GM19043 (cell line): ENCODE results near the gene PRLH.

Experiments
- ATAC-seq: cut with Tn5 transposase; IDR thresholded peaks from one replicate; pipeline ENCODE4 v1.9.1; 2021; ENCODE audit warnings: low read depth; ENCODE audit not compliant: unreplicated experiment

The PRLH gene

DNA sequence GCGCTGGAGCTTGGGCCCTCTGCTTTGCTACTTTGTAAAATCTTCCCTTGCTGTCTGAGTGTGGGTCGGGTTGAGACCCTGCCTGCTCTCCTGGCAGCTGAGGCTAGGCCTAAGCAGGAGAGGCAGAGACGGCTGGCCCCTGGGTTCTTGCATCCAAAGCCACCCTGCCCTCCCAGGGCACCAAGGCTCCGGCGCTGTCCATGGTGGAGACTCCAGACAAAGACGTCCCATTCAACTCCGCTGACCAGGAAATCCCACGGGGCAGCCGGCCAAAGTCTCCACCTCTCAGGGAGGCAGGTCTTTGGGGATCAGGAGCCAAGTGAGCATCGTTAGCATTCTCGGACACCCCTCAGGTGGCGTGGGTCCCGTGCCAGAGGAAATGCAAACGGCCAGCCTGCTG lies 2.6 kb upstream of the PRLH start:
- ATAC-seq: no peak

DNA sequence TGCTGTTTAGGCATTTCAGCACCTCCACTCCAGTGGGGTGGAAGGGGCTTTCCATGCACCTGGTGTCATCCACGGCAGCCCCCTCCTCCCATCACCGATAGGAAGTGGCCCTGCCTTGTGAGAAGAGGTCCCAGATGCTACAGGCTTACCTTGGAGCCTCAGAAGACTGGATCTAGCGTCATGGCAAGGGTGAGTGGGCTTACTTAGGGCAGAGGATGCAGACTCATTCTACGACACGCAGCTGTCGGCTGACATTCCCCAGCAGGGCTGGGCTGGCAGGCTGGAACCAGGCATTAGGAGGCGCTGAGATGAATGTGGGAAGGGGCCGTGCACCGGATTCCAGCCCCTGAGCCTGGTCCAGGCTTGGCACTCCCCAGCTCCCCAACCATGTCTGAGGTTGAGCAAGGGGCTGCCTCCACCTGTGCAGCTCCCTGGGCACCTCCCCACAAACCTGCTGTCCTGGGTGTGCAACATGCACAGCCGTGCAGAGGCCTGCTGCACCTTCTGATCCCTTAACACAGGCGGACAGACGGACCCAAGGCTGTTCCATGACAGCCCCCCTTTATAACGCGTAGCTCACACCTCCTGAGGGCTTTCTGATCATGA lies 1.7 kb upstream of the PRLH start:
- ATAC-seq: no peak

DNA sequence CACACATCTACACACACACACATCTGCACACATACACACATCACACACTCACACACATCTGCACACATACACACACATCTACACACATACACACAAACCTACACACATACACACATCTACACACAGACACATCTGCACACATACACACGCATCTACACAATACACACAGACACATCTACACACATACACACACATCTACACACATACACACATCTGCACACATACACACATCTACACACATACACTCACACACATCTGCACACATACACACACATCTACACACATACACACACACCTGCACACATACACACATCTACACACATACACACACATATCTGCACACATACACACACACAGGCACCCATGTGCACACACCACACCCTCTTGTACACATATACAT lies 400 bp upstream of the PRLH start:
- ATAC-seq: no peak

DNA sequence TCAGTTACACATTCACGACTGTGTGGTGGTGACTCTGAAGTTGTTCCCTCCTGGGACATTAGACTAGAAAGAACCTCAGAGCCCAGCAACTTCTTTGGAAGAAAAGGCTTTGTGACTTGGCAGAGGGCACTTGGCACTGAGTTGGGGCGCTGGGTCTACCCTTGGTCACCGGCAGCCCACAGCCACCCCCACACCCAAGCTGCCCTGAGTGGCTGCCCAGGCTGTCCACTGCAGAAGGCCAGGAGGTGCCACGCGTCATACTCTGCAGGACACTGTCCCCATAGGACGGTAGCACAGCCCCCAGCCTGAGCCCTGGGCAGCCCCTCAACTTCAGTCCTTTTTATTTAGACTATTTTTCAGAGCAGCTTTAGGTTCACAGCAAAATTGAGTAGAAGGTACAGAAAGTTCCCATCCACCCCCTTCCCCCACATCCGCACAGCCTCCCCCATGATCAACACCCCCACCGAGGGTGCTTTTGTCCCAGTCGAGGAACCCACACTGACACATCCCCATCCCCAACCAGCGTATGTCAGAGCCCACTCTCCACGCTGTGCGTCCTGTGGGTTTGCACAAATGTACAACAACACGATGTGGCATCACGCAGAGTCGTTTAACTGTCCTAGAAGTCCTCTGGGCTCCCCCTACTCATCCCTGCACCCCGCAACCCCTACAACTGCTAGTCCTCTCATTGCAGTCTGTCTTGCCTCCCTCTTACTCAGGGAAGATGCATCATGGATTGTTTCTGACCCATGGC lies 1.1 kb downstream of the PRLH start:
- ATAC-seq: no peak

DNA sequence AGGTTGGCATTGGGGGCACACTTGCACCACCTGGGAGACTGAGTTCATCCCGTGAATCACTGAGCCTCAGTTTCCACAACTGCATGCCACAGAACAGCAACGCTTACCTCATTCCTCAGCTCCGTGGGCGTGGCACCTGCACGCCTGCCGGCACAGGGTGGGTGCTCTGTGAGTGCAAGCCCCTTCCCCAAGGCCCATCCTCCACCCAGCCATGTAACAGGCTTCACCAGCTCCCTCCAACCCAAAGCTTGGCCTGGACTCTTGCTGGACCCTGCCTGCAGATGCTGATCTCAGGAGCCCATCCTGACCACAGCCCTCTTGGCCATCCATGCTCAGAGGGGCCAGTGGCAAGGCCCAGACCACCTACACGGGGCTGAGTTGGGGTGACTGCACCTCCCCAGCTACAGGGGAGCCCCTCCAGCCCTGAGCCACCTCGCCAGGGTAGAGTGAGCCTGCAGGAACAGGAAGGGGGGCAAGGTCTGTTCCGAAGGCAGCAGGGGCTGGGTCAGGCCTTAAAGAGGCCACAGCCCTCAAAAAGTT lies 1.8 kb downstream of the PRLH start:
- ATAC-seq: no peak

DNA sequence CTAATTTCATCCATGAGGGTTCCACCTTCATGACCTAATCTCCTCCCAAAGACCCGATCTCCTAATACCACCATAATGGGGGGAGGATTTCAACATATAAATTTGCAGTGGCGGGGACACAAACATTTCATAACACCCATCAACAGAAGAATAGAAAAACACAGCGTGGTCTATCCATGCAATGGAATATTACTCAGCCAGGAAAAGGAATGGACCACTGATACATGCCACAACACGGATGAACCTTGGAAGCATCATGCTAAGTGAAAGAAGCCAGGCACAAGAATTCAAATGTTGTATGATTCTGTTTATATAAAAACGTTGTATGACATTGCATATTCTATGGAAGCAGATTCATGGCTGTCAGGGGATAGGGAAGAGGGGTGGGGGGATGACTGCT lies 2.7 kb downstream of the PRLH start:
- no peak for ATAC-seq

DNA sequence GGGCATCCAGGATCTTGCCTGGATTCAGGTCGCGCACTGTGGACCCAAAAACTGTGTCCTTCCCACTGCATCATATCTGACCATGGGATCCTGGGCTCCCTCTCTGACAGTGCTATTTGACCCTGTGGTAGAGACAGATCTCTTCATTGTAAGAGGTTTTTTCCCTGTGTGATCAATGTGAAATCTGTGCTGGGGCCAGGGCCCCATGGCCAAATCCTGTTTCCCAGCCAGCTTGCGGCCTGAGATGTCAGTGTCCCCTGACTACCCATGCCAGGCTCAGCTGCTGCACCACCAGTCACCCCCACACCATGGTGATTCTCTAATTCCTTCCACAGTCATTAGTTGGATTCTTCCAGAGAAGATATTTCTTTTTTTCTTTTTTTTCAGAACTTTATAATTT lies 3.5 kb downstream of the PRLH start:
- no peak for ATAC-seq

DNA sequence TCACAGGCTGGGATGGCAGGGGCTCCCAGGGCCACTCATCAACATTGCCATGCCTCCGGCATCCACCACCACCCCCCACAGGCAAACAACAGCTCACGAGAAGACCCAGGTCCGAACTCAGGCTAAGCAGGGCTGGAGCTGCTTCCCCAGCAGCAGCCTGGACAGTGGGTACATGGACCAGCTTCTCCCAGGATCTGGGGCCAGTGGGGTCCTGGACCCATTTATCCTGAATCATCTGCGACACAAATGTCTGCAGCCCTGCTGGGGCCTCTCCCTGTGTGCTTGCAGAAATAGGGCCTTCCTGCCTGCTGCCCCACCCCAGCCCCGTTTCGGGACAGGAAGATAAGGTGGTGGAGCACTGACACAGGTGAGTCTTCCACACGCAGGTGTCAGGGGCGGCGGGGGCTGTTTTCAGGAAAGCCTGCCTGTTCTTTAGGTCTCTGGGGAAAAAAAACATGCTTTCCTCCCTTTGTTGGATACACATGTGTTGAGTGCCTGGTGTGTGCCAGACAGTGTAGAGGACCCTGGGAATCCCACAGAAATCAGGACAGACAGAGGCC lies 4.5 kb downstream of the PRLH start:
- ATAC-seq: no peak

DNA sequence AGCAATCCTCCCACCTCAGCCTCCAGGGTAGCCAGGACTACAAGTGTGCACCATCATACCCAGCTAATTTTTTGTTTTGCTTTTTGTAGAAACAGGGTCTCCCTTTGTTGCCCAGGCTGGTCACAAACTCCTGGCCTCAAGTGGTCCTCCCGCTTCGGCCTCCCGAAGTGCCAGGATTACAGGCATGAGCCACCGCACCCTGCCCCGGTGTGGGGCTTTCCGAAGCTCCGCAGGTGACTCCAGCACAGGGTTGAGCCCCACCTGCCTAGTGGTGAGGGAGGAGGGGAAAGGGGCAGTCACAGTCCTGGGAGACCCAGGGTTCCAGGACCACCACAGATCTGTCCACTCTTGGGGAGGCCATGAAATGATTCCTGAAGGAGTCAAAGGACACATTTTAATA lies 5.2 kb downstream of the PRLH start:
- ATAC-seq: no peak

DNA sequence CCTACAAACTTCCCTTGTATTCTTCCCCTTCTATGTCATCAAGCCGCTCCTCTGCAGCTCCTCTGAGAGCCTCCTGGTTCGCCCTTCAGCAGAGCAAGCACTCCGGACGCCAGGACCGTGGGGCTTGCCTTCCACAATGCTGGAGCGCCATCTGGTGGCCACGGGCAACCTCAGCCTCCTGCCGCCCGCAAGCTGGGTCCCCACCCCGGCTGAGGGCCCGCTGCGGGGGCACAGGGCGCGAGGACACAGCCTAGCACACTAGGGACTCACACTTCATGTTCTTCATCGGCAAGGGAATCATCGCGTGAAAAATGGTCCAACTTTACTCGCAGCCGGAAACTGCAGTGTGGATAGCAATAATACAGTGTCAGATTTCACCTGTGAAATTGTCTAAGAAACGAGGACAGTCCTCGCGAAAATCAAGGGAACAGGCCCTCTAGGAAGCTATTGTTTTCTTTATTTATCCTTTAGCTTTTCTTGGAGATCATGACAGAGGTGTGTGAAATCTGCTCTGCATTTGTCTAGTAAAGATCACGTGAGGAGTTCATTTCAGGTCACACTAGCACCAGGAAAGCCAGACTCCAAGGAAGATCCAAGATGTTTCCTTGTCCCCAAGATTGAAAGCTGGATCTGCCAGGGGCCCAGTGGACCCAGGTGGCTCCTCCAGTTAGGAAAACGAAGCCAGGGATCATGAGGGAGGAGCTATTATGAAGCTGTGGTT lies 5.8 kb downstream of the PRLH start:
- peak; percentile 98 for ATAC-seq

DNA sequence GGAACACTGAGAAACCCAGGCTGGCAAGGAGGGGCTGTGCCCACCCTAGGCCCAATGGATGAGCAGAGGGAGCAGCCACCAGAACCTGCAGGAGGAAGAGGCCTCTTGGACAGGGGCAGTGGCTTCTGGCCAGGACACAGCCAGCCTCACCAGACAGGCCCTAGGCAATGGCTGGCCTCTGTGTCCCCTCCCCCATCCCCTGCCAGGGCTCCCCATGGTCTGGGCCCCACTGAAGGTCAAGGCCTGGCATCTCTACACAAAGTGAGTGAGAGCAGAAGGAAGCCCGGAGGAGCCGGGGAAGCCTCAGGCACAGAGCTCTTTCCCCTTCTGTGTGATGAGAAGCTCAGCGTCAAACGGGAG lies 6.3 kb downstream of the PRLH start:
- no peak for ATAC-seq

DNA sequence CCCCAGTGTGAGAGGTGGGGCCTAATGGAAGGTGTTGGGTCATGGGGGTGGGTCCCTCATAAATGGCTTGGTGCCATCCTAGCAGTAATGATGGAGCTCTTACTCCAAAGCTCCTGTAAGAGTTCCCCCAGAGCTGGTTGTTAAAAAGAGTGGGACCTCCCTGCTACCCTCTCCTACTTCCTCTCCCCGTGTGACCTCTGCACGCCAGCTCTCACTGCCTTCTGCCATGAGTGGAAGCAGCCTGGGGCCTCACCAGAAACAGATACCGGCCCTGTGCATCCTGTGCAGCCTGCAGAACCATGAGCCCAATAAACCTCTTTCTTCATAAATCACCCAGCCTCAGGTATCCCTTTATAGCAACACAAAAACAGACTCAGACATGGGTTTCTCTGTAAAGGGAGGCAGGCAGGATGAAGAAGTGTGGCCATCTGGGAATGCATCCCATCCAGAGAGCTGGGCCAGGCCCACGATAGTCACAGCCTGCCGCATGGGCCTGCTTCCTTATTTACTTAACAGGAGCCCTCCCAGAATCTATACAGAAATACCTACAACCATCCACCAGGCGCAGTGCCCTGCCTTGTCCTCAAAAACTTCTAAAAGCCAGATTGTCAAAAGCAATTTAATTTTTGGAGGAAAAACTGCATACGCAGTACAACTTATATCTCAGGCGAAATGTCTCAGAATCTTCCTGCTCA lies 7.5 kb downstream of the PRLH start:
- no peak for ATAC-seq

DNA sequence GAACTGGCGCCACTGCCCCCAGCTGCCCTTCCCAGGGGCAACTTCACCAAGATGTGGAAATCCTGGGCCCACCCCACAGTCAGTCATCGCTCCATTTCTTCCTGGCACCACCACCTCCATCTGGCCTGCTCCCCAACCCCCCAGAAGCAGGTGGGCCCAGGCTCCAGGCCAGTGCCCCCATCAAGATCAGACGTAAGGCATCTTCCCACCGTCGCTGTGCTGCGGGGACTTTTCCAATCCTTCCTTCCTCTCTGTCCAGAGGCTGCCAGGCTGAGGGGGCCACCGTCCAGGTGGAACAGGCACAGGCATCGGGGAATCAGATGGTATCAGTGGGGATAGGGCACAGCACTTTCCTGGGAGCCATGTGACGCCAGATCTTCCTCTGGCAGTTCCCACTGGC lies 8.1 kb downstream of the PRLH start:
- ATAC-seq: no peak

DNA sequence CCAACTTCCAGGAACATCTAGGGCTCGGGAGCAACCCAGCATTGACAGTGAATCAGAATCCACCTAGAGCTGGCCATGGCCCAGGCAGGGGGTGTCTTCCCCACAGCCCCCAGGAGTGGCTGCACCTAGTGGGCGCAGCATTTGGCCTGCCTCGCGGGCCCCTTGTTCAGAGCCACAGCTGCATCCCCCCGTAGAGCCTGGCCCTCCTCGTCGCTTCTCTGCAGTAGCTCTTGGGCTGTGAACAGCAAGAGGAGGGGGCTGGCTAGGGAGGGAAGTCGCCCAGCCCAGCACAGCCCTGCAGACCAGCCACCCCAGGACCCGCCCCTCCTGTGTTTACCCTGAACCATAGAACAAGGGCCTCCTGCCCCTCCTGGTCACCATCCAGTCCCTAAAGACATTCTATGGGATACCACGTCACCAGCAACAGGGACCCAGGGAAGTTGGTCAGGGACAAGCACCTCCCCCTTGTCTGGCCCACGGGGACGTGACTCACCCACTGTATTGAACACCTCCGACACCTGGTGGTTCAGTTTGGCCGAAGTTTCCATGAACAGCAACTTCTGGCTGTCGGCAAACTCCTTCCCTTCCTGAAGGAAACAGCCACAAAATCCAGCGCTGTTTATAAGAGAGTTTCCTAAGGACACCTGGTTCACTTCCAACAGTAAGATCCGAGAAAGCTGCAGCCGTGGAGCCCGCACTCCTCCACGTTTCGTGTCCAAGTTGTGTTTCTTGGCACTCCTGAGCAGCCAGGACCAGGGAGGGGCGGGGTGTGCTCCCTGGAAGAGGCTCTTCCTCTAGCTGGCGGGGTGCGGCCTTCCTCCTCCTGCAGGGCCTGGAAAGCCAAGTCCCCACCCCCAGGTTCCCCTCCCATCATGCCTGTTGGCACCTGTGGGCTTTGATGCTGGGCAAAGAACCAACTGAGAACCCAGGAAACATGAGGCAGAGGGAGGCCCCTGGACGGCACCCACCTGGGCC lies 8.8 kb downstream of the PRLH start:
- no peak for ATAC-seq

DNA sequence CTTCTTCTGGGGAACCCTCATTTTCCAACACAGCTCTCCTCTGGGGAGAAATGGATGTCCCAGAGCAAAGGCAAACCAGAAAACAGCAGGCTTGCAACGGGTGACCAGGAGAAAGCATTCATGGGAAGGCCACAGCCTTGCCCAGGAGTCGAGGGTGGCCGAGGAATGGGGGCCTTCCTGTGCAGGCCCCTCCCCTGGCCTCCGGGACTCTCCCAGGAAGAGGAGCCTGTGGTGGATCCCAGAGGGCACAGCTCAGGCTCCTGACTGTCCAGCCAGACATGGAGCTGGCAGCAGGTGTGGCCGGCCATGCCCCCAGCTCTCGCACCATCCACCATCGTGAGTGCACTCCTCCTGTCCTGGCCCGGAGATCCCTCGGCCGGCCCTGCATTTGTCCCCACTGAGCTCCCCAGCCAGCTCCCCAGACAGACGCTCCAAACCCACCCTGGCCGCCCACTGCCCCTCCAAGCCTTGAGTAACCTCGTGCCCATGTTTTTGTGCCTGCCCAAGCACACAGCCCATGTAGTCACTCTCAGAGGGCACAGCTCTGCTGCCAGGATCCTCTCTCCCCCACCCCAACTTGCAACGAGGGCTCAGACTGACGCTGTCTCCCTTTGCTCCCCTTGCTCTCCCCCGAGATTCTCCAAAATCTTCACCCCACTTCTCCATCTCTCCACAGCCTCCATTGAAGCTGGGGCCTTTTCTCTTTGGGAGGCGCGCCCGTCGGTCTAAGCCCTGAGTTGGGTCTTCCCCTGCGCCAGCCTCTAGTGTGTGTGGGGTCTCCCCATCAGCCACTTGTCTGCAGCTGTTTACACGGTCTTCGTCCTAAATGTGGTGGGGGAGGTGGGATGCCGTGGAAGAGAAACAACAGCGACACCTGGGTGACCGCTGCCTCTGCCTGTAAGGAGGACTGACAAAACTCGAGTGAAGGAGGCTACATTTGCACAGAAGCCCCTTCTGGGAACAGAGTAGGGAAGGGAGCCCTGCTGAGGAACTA lies 9.8 kb downstream of the PRLH start:
- ATAC-seq: no peak

DNA sequence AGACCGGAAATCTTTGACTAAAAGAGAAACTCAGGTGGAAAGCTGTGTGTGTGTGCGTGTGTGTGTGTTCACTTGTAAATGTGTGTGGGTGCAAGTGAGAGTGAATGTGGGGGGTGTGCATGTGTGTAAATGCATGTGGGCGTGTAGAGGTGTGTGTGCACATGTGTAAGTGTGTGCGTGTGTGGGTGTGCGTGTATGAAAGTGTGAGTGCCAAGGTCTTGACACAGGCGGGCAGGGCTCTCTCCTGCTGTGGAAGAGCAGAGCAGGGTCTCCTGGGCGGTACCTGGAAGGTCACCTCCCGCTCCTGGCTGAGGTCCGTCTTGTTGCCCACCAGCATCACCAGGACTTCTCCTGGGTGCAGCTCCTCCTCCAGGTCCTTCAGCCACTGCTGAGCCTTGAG lies 10.6 kb downstream of the PRLH start:
- no peak for ATAC-seq

DNA sequence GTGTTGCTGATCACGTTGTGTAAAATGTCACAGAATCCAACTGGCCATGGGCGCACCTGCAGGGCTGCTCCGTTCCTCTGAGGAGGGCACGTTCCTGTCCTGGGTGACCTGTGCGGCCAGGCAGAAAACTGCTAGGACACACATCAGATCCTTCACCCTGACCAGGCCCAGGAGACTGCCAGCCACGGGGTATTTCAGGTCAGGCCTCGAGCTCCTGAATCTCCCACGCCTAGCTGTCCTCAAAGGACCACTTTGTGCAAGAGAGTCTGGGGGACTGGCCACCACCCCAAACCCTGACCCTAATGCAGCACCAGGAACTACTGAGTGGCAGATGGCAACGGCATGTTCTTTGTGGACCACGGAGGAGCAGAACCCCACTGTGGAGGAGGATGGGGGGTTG lies 11.1 kb downstream of the PRLH start:
- no peak for ATAC-seq
